ENCODE measurements around the gene FBN1.

The FBN1 gene

DNA sequence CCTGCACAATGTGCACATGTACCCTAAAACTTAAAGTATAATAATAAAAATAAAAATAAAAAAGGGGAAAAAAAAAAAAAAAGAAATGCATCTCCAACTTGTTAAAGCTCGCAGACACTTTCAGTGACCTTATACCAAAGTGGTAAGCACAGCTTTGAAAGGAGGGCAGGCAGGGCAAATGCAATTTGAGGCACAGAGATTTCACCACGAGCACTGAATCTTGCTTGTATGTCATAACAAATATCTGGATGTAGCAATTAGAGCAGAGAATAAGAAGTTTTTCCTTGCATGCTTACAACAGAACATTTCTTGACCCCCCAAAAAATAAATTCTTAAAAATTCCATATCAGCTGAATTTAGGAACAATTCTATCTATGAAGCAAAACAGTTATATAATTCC, 66.5 kb downstream of the FBN1 start:
- DNase-seq = no peak

DNA sequence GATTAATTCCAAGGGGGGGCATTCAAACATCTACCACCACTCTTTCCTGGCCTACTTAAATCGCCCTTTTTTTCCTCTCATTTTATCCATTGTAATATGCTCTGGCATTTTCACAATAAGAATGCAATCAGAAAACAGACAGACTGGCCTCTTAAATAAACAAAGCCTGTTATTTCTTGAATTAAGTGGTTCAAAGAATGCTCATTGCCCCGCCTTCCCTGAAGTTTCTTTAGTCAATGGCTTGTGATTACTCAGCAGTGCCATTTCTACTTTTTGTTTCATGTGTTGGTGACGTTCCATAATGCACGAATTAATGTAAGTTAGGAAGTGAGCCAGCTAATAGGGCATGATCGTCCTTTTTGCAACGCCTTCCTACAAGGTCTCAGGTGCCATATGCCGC, 68.0 kb downstream of the FBN1 start:
- DNase-seq = no peak

GRCh38 chr15:48574187-48574586, 71.3 kb downstream of the FBN1 start:
- no peak for DNase-seq

DNA sequence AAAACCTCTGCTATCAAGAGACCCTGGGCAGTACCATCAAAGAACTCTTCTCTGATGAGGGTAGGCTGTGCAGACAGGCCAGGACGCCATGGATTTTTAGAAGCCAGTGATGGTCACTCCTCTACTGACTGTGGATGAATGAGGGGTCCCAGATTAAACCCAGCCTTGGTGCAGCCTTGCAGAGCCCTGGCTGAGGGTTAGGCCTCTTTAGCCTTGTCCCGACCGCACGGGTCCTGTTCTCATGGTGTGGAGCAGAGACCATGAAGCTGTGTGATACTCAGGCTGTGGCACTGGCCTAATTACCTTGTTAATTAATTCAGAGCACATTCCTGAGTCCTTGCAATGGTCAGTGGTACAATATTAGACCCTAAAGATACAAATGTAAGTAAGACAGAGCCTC, 71.7 kb downstream of the FBN1 start:
- DNase-seq = no peak

GRCh38 chr15:48572823-48573222, 72.7 kb downstream of the FBN1 start:
- DNase-seq = no peak

DNA sequence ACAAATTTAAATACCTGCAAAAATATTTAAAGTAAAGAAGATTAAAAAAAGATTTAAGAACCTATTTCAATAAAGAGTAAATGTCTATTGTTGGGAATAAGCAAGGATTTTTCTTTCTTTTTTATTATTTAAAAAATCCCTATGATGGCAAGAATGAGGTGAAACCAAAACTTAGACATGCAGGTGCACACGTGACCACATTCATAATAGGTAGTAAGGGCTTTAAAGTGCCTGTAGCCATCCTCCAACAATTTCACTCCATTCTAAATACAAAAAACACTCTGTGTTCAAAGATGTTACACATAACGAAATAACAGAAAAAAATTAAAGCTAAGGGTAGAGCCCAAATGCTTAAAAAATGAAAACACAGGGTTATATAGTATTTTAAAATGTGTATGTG, 74.0 kb downstream of the FBN1 start:
- DNase-seq = no peak

DNA sequence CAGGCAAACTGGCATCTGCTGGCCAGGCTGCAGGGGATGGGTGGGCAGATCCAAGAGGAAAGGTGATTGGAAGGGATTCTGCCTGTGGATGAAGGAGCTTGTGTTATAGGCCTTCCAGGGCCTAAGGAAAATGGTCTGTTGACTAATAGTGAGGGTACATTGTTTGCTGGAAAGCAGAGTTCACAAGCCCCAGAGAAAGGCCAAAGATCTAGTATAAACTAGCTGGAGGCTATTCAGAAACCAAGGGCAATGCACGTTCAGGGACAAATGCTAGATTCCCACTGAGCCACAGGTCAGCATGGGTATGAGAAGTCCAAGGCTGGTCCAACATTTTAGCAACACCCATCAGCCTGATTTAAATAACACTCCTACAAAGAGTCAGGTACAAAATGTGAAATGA, 74.7 kb downstream of the FBN1 start:
- DNase-seq = no peak

DNA sequence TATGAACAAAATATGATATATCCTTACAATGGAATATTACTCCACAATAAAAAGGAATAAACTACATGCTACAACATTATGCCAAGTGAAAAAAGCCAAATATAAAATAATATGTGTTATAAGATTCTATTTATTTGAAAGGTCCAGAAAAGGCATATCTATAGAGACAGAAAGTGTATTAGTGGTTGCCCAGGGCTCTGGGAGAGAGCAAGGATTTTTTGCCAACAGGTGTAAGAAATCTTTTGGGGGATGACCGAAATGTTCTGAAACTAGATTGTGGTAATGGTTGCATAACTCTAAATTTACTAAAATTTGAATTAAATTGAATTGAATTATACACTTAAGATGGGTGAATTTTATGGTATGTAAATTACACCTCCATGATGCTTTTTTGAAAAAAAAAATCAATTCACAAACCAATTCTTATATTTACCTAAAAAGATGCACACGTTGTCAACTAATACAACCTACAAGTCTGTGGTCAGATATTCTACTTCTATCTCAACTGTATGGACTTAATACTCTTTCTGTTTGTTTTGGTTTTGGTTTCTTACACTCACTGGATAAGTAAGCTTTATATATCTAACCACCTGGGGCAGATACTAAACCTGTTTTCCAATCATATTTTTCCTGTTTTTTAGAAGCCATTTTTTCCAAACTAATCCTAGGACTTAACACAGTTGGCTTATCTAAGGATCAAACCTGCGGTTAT, 75.8 kb downstream of the FBN1 start:
- DNase-seq = no peak

GRCh38 chr15:48566668-48567067, 78.8 kb downstream of the FBN1 start:
- no peak for DNase-seq

DNA sequence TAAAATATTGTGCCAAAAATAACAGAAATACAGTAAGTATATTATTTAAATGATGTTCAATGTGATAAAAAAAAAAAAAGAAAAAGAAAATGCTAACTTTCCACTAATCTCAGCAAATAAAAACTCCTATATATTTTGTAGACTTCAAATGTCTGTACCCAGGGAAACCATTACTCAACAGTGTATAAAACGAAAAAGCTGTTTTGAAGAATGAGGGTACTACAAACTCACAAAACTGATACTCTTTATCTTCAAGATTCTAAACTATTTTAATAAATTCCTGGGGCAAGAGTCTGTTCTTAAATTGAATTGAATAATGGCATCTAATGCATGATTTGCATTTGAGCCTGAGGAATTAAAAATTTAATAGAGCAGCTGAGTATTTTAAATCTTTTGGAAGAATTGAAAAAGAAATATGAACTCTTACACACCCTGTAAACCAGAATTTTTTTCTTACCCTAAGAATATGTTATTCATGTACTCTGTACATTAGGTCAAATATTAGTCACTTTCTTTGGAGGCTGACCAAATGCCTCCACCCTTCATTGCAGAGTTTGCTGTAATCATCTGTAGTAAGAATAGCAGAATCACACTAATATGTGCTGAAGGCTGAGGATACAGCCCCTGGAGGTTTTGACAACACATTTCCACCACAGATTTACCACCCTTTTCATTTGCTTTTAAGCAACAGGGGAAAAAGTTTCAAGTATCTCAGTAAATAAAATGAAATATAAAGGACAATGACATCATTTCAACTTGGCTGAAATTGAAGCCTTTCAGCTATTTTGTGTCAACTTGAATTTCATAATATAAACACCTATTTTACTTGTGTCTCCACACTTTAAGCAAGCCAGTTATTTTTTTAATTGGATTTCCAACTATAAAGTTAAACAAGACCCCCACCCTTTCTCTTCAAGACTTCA, 79.7 kb downstream of the FBN1 start:
- no peak for DNase-seq

GRCh38 chr15:48564690-48565089, 80.8 kb downstream of the FBN1 start:
- no peak for DNase-seq

- no peak for DNase-seq
These were observed 81.6 kb downstream of the FBN1 start for GRCh38 chr15:48563934-48564333.

DNA sequence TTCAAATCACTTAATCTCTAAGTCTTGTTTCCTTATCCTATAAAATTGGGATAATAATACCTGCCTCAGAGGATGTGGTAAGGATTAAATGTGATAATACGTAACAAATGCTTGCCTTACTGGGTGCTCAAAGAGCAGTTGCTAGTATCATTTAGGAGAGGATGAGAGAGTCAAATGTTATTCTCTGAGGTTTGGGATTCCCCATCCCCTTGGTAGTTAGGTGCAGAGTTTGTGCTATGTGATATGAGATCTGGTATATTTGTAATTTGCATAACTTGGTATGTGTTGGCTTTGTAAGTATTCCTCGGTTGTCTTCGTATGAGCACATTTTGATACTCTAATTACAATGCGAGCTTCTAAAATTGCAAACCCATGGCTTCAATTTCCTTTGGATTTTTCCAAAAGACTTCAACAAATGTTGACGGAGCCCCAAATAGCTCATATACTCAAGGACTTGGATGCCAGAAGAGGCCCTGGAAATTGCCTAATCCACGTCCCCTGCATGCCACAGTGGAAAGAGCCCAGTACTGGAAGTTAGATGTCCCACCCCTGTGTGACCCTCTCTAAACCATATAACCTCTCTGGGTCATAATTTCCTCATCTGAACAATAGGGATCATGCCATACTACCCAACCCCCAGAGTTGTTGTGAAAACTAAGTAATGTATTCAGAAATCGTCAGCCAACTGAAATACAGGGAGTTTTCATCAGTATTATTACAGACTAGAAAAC, 85.0 kb downstream of the FBN1 start:
- DNase-seq = no peak

GRCh38 chr15:48559285-48559684, 86.2 kb downstream of the FBN1 start:
- DNase-seq = no peak

DNA sequence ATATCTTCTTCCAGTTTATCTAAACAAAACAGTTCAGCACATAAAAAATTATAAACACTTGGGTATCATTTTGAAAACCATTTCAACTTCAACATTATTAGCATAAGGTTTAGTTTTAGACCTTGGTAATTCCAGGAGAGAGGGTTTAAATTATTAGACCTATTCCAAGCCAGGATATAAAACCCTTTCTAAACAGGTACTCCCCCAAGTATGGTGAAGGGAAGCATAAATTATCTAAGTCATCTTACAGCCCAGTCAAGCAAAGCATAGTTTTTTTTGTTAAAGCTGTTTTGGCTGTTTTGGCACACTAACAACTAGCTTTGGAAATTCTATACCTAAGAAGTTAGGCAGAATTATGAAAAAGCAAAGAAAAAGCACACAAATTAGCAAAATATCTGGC, 87.3 kb downstream of the FBN1 start:
- no peak for DNase-seq

- no peak for DNase-seq
These were observed 88.2 kb downstream of the FBN1 start for GRCh38 chr15:48557335-48557734.

GRCh38 chr15:48556159-48556897, 89.2 kb downstream of the FBN1 start:
- no peak for DNase-seq

GRCh38 chr15:48555241-48555881, 90.1 kb downstream of the FBN1 start:
- no peak for DNase-seq

DNA sequence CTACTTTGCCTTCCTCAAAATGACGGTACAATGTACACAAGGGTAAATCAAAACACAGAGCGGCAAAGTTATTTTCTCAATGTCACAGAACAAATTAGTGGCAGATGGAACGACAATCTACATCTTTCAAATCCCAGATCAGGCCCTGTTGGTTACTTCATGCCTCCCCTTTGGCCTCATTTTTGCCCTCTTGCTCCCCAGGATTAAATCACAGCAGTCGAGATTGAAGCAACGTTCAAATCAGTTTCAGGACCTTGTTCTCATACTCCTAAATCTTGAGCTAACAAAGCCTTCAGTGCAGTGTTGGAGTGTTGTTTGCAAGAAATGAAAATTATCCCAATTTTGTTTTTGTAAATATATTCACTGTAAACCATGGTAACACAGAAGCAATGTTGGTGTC, 91.4 kb downstream of the FBN1 start:
- no peak for DNase-seq

DNA sequence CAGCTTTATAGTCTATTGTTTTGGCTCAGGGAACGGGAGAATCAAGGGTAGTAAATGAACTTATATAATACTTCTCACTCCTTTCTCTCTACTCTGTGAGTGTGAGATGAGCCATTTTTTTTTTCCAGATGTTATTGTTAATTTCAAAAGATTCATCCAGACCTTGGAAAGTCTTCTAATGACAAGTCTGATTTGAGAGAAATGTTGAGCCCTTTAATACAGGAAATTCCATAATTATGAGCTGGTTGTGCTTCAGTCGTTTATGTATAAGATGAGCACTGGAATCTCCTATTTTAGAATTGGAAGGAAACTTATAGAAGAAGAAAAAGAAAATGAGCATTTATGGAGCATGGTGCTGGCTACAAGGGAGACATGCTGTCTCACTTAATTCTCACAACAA, 92.0 kb downstream of the FBN1 start:
- DNase-seq = no peak

- DNase-seq = no peak
These were observed 94.5 kb downstream of the FBN1 start for GRCh38 chr15:48550822-48551525.

DNA sequence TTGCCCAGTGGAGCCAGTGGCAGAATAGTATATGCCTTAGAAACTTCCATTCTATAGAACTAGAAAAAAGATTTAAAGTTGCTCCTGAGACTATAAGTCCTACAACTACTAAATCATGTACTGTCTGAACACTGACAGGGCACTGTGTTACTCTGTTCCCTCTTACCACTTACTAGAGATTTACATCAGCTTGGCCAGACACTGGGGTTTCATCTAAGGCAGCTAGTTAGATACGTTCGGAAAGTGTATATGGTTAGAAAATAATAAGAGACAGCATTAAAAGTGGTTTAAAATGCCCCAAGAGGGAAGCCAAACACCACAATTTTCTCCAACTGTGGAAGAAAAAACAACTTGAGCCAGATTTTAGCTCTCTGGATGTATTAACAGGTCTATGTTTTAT, 97.1 kb downstream of the FBN1 start:
- DNase-seq = no peak

Data from activated CD4-positive, CD25-positive, alpha-beta regulatory T cell (primary cell).